ENCODE measurements around the gene SMYD4. TPM values are rescaled to one million over a fixed set of nuclear protein-coding genes. Genes with fewer than 3 reads are reported as not detected.
"Not testable (repeated sequence)": the region's sequence is repeated elsewhere in the genome, so short reads cannot be mapped to it uniquely, and the experiment has no call there.

Gene SMYD4
- total RNA-seq, 2 donors from 2014 or later = 31.6 to 36.8 TPM

GRCh38 chr17:1742371-1743087, 87.2 kb downstream of the SMYD4 start, which contains the start of gene SERPINF2:
Gene SERPINF2 (plus strand): TSS chr17:1742871. CDS start chr17:1744996, 2,125 bp downstream.
- Histone ChIP-seq H3K27me3 (ENCODE audit: control insufficient read depth, insufficient read depth, low read length, poor library complexity, severe bottlenecking) (no peaks in the 10 kb centered on the region), H3K36me3 (ENCODE audit: control insufficient read depth, insufficient read depth, low read length) (peaks cover 4% of the 10 kb centered on the region), H3K9ac (ENCODE audit: extremely low read depth, low read length, poor library complexity, severe bottlenecking) (no peak within 1 kb of the TSS), H3K27ac (ENCODE audit: low read depth, low read length) (no peak within 1 kb of the TSS), H3K4me3 (ENCODE audit: low read length) (no peak within 1 kb of the TSS), H3K9me3 (ENCODE audit: control insufficient read depth, low read length) (no peaks in the 10 kb centered on the region), H3K4me1 (ENCODE audit: control insufficient read depth, insufficient read depth, low read length) (no peaks in the 10 kb centered on the region)
- Mint-ChIP-seq H3K27ac (no peak within 1 kb of the TSS), H3K4me3 (no peak within 1 kb of the TSS), H3K4me1 (peaks cover 2% of the 10 kb centered on the region), H3K36me3 (ENCODE audit: low read depth) (peaks cover 11% of the 10 kb centered on the region), H3K27me3 (ENCODE audit: insufficient read depth) (peaks cover 1% of the 10 kb centered on the region), H3K9me3 (peaks cover 10% of the 10 kb centered on the region)
- WGBS, 2 experiments (ENCODE audit: insufficient coverage in 1 of 2, insufficient read length in 1 of 2) = 43 to 74% methylated on average over 3 to 10 of the region's 10 CpGs
- no peak for TF ChIP-seq CTCF (conservative IDR thresholded peaks at IDR 0.05)
- no peak for DNase-seq

- H3K36me3 ChIP-seq (ENCODE audit: control insufficient read depth, insufficient read depth, low read length); H3K4me1 Mint-ChIP-seq; H3K9me3 Mint-ChIP-seq; H3K4me3 ChIP-seq (ENCODE audit: low read length); H3K9me3 ChIP-seq (ENCODE audit: control insufficient read depth, low read length); H3K27ac Mint-ChIP-seq; H3K4me1 ChIP-seq (ENCODE audit: control insufficient read depth, insufficient read depth, low read length); H3K27me3 Mint-ChIP-seq (ENCODE audit: insufficient read depth); H3K27me3 ChIP-seq (ENCODE audit: control insufficient read depth, insufficient read depth, low read length, poor library complexity, severe bottlenecking); H3K4me3 Mint-ChIP-seq; DNase-seq; H3K9ac ChIP-seq (ENCODE audit: extremely low read depth, low read length, poor library complexity, severe bottlenecking); H3K27ac ChIP-seq (ENCODE audit: low read depth, low read length): not testable (repeated sequence)
- peaks cover 17% of the 10 kb centered on the region for H3K36me3 Mint-ChIP-seq (ENCODE audit: low read depth)
- WGBS, 2 experiments (ENCODE audit: insufficient coverage in 1 of 2, insufficient read length in 1 of 2) = 85 to 98% methylated on average over 5 to 6 of the region's 7 CpGs
Observed at GRCh38 chr17:1741899-1742298, 87.8 kb downstream of the SMYD4 start.

- H3K27me3 Mint-ChIP-seq (ENCODE audit: insufficient read depth) = peaks cover 1% of the 10 kb centered on the region
- 92 to 96% methylated on average over 14 to 21 of the region's 21 CpGs for WGBS, 2 experiments (ENCODE audit: insufficient coverage in 1 of 2, insufficient read length in 1 of 2)
- TF ChIP-seq CTCF (conservative IDR thresholded peaks at IDR 0.05) = no peak
- no peak overlapping the region for H3K4me3 Mint-ChIP-seq
- Histone ChIP-seq H3K9me3 (ENCODE audit: control insufficient read depth, low read length) (no peaks in the 10 kb centered on the region), H3K9ac (ENCODE audit: extremely low read depth, low read length, poor library complexity, severe bottlenecking) (no peak overlapping the region), H3K4me3 (ENCODE audit: low read length) (no peak overlapping the region), H3K4me1 (ENCODE audit: control insufficient read depth, insufficient read depth, low read length) (no peaks in the 10 kb centered on the region), H3K27me3 (ENCODE audit: control insufficient read depth, insufficient read depth, low read length, poor library complexity, severe bottlenecking) (no peaks in the 10 kb centered on the region), H3K36me3 (ENCODE audit: control insufficient read depth, insufficient read depth, low read length) (peaks cover 4% of the 10 kb centered on the region), H3K27ac (ENCODE audit: low read depth, low read length) (no peak overlapping the region)
- no peak overlapping the region for H3K27ac Mint-ChIP-seq
- no peak for DNase-seq
- peaks cover 6% of the 10 kb centered on the region for H3K4me1 Mint-ChIP-seq
- H3K36me3 Mint-ChIP-seq (ENCODE audit: low read depth) = peaks cover 23% of the 10 kb centered on the region
- H3K9me3 Mint-ChIP-seq = peaks cover 10% of the 10 kb centered on the region
Observed at GRCh38 chr17:1737531-1738291, 92.0 kb downstream of the SMYD4 start.
